GM12874 (cell line): ENCODE measurements around the gene CEP43.

ENCODE experiments used
- CTCF ChIP-seq: IDR thresholded peaks from 2 replicates; pipeline ENCODE4 v1.5.1; 2011; ENCODE audit warnings: low read depth, mild to moderate bottlenecking, control low read depth, low read length, moderate library complexity; ENCODE audit not compliant: insufficient read depth

CEP43 gene

GRCh38 chr6:166987930-166988329 lies 11.3 kb upstream of the CEP43 start:
- no peak for TF ChIP-seq CTCF

GRCh38 chr6:166988674-166989201 lies 10.5 kb upstream of the CEP43 start:
- no peak for TF ChIP-seq CTCF

GRCh38 chr6:166989427-166990032 lies 9.7 kb upstream of the CEP43 start:
- TF ChIP-seq CTCF, result peak; percentile 43; the same call in 1 of the 2 replicates

GRCh38 chr6:166996406-166996805 lies 2.8 kb upstream of the CEP43 start:
- TF ChIP-seq CTCF, result no peak

DNA sequence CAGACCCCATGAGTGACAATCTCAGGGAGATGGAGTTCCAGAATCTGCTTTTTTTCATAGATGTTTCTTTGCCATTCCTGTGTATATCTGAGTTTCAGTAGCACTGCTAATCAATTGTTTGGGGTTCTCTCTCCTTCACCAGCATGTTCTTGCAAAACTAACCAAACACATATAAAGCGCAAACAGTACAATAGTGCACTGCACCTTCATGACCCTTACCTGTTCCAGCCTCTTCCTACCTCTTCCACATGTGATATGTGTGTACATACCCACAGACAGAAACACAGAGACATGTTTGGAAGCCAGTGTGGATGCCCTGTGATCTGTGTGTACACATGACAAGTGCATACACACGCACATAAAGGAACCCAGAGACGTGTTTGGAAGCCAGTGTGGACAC lies 1.8 kb upstream of the CEP43 start:
- TF ChIP-seq CTCF, result no peak

- peak; percentile 42 for TF ChIP-seq CTCF
Measured at GRCh38 chr6:166997768-166998255, 1.4 kb upstream of the CEP43 start.

GRCh38 chr6:166998256-166999144 lies 697 bp upstream of the CEP43 start:
- TF ChIP-seq CTCF, result 0 out of 2 replicates have a peak, but pooled peaks have one; percentile 3
